Neuronal stem cell (in vitro differentiated cells): ENCODE measurements around the gene TAF1C.

Experiments used
- DNase-seq: peaks from one replicate; pipeline ENCODE4 v3.0.0-alpha.2; 2013; ENCODE audit warnings: low spot score
- H2AFZ ChIP-seq: one replicate; pipeline ENCODE4 v1.6.1; 2013; ENCODE audit warnings: mild to moderate bottlenecking, low read length, inconsistent platforms
- H2AK5ac ChIP-seq: 2 replicates; pipeline ENCODE4 v1.6.1; 2013; ENCODE audit warnings: low read depth, mild to moderate bottlenecking, inconsistent platforms, low read length, moderate library complexity, mixed read lengths
- H2BK120ac ChIP-seq: 2 replicates; pipeline ENCODE4 v1.6.1; 2013; ENCODE audit warnings: low read depth, mild to moderate bottlenecking, inconsistent platforms, low read length, moderate library complexity, mixed read lengths
- H2BK12ac ChIP-seq: one replicate; pipeline ENCODE4 v1.6.1; 2013; ENCODE audit warnings: low read length, inconsistent platforms
- H2BK15ac ChIP-seq: 2 replicates; pipeline ENCODE4 v1.6.1; 2013; ENCODE audit warnings: mild to moderate bottlenecking, low read length, inconsistent platforms, mixed read lengths
- H2BK5ac ChIP-seq: one replicate; pipeline ENCODE4 v1.6.1; 2013; ENCODE audit warnings: inconsistent platforms, mild to moderate bottlenecking, low read length, moderate library complexity
- H3K14ac ChIP-seq: one replicate; pipeline ENCODE4 v1.6.1; 2013; ENCODE audit warnings: low read length, inconsistent platforms
- H3K18ac ChIP-seq: 2 replicates; pipeline ENCODE4 v1.6.1; 2013; ENCODE audit warnings: low read length, inconsistent platforms
- H3K23ac ChIP-seq: 2 replicates; pipeline ENCODE4 v1.6.1; 2013; ENCODE audit warnings: low read depth, mild to moderate bottlenecking, mixed read lengths, low read length, inconsistent platforms; ENCODE audit not compliant: poor library complexity
- H3K27ac ChIP-seq: replicated peaks from 3 replicates; pipeline ENCODE4 v1.5.1; 2013; ENCODE audit warnings: low read length, inconsistent platforms
- H3K27me3 ChIP-seq, 3 experiments: 2 replicates each; pipeline ENCODE4 v1.6.1; 2013; ENCODE audit warnings: low read length in 3 of 3, mild to moderate bottlenecking in 2 of 3, inconsistent platforms in 1 of 3, low read depth in 1 of 3, mixed read lengths in 1 of 3, moderate library complexity in 1 of 3; ENCODE audit not compliant: control insufficient read depth in 3 of 3, insufficient read depth in 3 of 3
- H3K36me3 ChIP-seq, 2 donors: replicated peaks in 1 of 2; 2 replicates each; pipeline ENCODE4 v1.6.1; 2013; ENCODE audit warnings: low read length in 2 of 2; ENCODE audit not compliant: control insufficient read depth in 2 of 2, insufficient read depth in 2 of 2
- H3K4ac ChIP-seq: 2 replicates; pipeline ENCODE4 v1.6.1; 2013; ENCODE audit warnings: inconsistent platforms, mild to moderate bottlenecking, low read length, moderate library complexity
- H3K4me1 ChIP-seq, 2 donors: 1 replicate in 1 of 2; 2 replicates in 1 of 2; pipeline ENCODE4 v1.6.1; 2013; ENCODE audit warnings: low read length in 2 of 2, low read depth in 1 of 2; ENCODE audit not compliant: control insufficient read depth in 2 of 2, insufficient read depth in 1 of 2
- H3K4me2 ChIP-seq: one replicate; pipeline ENCODE4 v1.6.1; 2013; ENCODE audit warnings: mild to moderate bottlenecking, low read length, inconsistent platforms; ENCODE audit not compliant: insufficient read depth, poor library complexity, severe bottlenecking
- H3K4me3 ChIP-seq, 2 donors: 2 replicates each; pipeline ENCODE4 v1.5.1; 2013; ENCODE audit warnings: low read length in 2 of 2, mild to moderate bottlenecking in 2 of 2, inconsistent platforms in 1 of 2, moderate library complexity in 1 of 2
- H3K79me1 ChIP-seq: one replicate; pipeline ENCODE4 v1.6.1; 2013; ENCODE audit warnings: low read depth, mild to moderate bottlenecking, inconsistent platforms, low read length, moderate library complexity
- H3K9ac ChIP-seq: one replicate; pipeline ENCODE4 v1.6.1; 2013; ENCODE audit warnings: mild to moderate bottlenecking, low read depth, low read length, inconsistent platforms; ENCODE audit not compliant: poor library complexity
- H3K9me3 ChIP-seq, 2 donors: replicated peaks in 1 of 2; 2 replicates each; pipeline versions ENCODE3 to v1.6.1; 2013; ENCODE audit warnings: low read length in 2 of 2, mild to moderate bottlenecking in 2 of 2, inconsistent platforms in 1 of 2, low read depth in 1 of 2, mixed read lengths in 1 of 2, moderate library complexity in 1 of 2; ENCODE audit not compliant: control insufficient read depth in 2 of 2, insufficient read depth in 1 of 2
- H4K8ac ChIP-seq: one replicate; pipeline ENCODE4 v1.6.1; 2013; ENCODE audit warnings: low read depth, mild to moderate bottlenecking, inconsistent platforms, low read length, moderate library complexity
- H4K91ac ChIP-seq: one replicate; pipeline ENCODE4 v1.6.1; 2013; ENCODE audit warnings: low read length, low read depth, mild to moderate bottlenecking, inconsistent platforms; ENCODE audit not compliant: poor library complexity
- WGBS, 2 donors: extraction: QIAGEN DNeasy Blood & Tissue Kit; methylation state at CpG; one replicate each; pipeline ENCODE4 v1.1.7; 2013; ENCODE audit warnings: missing lambda C conversion rate in 2 of 2, mixed read lengths in 1 of 2; ENCODE audit not compliant: insufficient read length in 2 of 2, insufficient replicate concordance in 1 of 2; ENCODE audit errors: extremely low coverage in 2 of 2; 5-methylcytosine and 5-hydroxymethylcytosine counted together

The TAF1C gene

DNA sequence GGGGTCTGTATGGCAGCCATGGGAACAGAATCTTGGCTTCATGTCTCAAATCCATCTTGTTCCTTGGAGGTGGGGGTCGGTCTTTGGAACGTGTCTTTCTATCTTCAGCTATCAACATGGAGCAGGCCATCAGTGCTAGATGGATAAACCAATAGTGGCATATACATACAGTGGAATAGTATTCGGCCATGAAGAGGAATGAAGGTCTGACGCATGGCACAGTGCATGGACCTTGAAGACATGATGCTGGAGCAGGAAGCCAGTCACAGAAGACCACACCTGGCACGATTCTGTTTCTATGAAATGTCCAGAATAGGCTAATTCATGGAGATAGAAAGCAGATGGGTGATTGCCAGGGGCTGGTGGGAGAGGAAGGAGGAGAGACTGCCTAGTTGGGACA is 45.2 kb upstream of the TAF1C start:
- WGBS, 2 donors: no CpG with 5 or more reads among the region's 5 CpGs
- Histone ChIP-seq H3K27me3 (no peaks in the 10 kb centered on the region), H2BK5ac (no peak overlapping the region), H3K9me3 (no peaks in the 10 kb centered on the region), H3K14ac (no peak overlapping the region), H3K27ac (no peak overlapping the region), H3K4me1 (peaks cover 8 to 25% of the 10 kb centered on the region in 2 donors), H2BK120ac (no peak overlapping the region), H3K36me3 (no peaks in the 10 kb centered on the region), H2BK15ac (no peak overlapping the region), H3K18ac (no peak overlapping the region), H3K23ac (no peak overlapping the region), H3K79me1 (no peaks in the 10 kb centered on the region), H2AFZ (no peak overlapping the region), H2BK12ac (no peak overlapping the region), H2AK5ac (no peak overlapping the region), H3K4me3 (no peak overlapping the region), H3K4ac (no peak overlapping the region), H4K8ac (no peak overlapping the region), H3K9ac (no peak overlapping the region), H4K91ac (peak overlapping the region; percentile 56), H3K4me2 (no peak overlapping the region)
- DNase-seq: no peak

DNA sequence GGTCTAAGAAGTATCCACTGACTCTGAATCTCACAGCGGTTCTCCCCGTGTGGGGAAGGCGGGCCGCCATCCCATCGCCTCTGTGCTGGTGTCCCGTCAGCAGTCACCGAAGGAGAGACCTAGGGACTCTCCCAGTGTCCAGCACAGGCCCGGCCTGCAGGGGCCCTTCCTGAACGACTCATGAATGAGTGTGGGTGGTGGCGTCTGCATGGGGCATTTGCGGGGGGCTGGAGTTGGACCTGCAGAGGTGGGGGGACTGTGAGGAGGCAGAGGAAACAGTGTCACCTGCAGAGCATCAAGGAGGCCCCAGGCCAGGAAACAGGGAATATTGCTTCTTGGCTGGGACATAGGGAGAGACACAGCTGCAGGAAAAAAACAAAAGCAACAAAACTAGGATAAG is 42.6 kb upstream of the TAF1C start:
- no CpG with 5 or more reads among the region's 11 CpGs for WGBS, 2 donors
- Histone ChIP-seq H2BK5ac (no peak overlapping the region), H3K9me3 (no peaks in the 10 kb centered on the region), H3K4ac (no peak overlapping the region), H3K18ac (peak overlapping the region; percentile 45), H3K27me3 (no peaks in the 10 kb centered on the region), H2BK120ac (no peak overlapping the region), H3K14ac (no peak overlapping the region), H3K79me1 (no peaks in the 10 kb centered on the region), H3K4me1 (peaks cover 6 to 12% of the 10 kb centered on the region in 2 donors), H3K9ac (no peak overlapping the region), H4K8ac (no peak overlapping the region), H2AK5ac (no peak overlapping the region), H3K4me3 (no peak overlapping the region), H4K91ac (peak overlapping the region; percentile 59), H3K36me3 (no peaks in the 10 kb centered on the region), H2BK12ac (no peak overlapping the region), H3K4me2 (no peak overlapping the region), H3K23ac (no peak overlapping the region), H3K27ac (no peak overlapping the region), H2AFZ (no peak overlapping the region), H2BK15ac (no peak overlapping the region)
- no peak for DNase-seq

GRCh38 chr16:84228256-84228838 is 41.5 kb upstream of the TAF1C start:
- peak overlapping the region; percentile 82 for H3K18ac ChIP-seq
- H3K4me3 ChIP-seq: no peak overlapping the region
- H2BK5ac ChIP-seq: no peak overlapping the region
- H3K9me3 ChIP-seq: no peaks in the 10 kb centered on the region
- H3K23ac ChIP-seq: peak overlapping the region; percentile 8
- DNase-seq: peak; percentile 20
- H2BK15ac ChIP-seq: peak overlapping the region; percentile 0
- no peak overlapping the region for H2BK12ac ChIP-seq
- no peak overlapping the region for H3K4ac ChIP-seq
- H3K27ac ChIP-seq: no peak overlapping the region
- no peak overlapping the region for H4K8ac ChIP-seq
- no CpG with 5 or more reads among the region's 18 CpGs for WGBS, 2 donors
- no peak overlapping the region for H2BK120ac ChIP-seq
- peaks cover 6 to 10% of the 10 kb centered on the region in 2 donors for H3K4me1 ChIP-seq
- H3K4me2 ChIP-seq: no peak overlapping the region
- peak overlapping the region; percentile 25 for H3K14ac ChIP-seq
- H2AFZ ChIP-seq: peak overlapping the region; percentile 83
- H2AK5ac ChIP-seq: peak overlapping the region; percentile 66
- H3K36me3 ChIP-seq: no peaks in the 10 kb centered on the region
- H3K27me3 ChIP-seq: no peaks in the 10 kb centered on the region
- H3K79me1 ChIP-seq: no peaks in the 10 kb centered on the region
- no peak overlapping the region for H4K91ac ChIP-seq
- no peak overlapping the region for H3K9ac ChIP-seq

DNA sequence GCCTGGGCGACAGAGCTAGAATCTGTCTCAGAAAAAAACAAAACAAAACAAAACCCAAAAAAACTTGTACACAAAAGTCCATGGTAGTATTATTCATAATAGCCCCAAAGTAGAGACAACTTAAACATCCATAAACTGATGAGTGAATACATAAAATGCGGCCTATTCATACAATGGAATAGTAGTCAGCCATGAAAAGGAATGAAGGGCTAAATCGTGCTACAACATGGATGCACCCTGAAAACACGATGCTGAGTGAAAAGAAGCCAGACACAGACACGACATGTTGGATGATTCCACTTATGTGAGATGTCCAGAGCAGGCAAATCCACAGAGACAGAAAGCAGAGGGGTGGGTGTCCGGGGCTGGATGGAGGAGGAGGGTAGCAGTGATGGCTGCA is 40.7 kb upstream of the TAF1C start:
- H2AFZ ChIP-seq: peak overlapping the region; percentile 83
- no peak overlapping the region for H2BK5ac ChIP-seq
- H2BK120ac ChIP-seq: no peak overlapping the region
- no peak overlapping the region for H3K4ac ChIP-seq
- no peak overlapping the region for H3K4me2 ChIP-seq
- H2AK5ac ChIP-seq: no peak overlapping the region
- H3K36me3 ChIP-seq: no peaks in the 10 kb centered on the region
- no peak overlapping the region for H4K8ac ChIP-seq
- no peaks in the 10 kb centered on the region for H3K79me1 ChIP-seq
- H3K14ac ChIP-seq: no peak overlapping the region
- peak overlapping the region; percentile 15 for H3K18ac ChIP-seq
- no peak overlapping the region for H3K4me3 ChIP-seq
- H3K4me1 ChIP-seq: peaks cover 6 to 10% of the 10 kb centered on the region in 2 donors
- no peak for DNase-seq
- no peak overlapping the region for H3K23ac ChIP-seq
- no peak overlapping the region for H2BK12ac ChIP-seq
- no peak overlapping the region for H2BK15ac ChIP-seq
- WGBS, 2 donors: no CpG with 5 or more reads among the region's 6 CpGs
- no peak overlapping the region for H3K27ac ChIP-seq
- H4K91ac ChIP-seq: no peak overlapping the region
- no peaks in the 10 kb centered on the region for H3K27me3 ChIP-seq
- H3K9ac ChIP-seq: no peak overlapping the region
- no peaks in the 10 kb centered on the region for H3K9me3 ChIP-seq
